Measurements from ENCODE around the gene KDF1.

KDF1 gene

GRCh38 chr1:26909951-26910342 is 50.3 kb downstream of the KDF1 start:
- H2AFZ ChIP-seq (ENCODE audit: low read depth, low read length) = no peak overlapping the region
- no peaks in the 10 kb centered on the region for H3K9me3 ChIP-seq (ENCODE audit: insufficient read depth, low read length)
- no peaks in the 10 kb centered on the region for H3K4me1 ChIP-seq (ENCODE audit: low read length)
- H3K27me3 ChIP-seq (ENCODE audit: low read depth, low read length) = no peaks in the 10 kb centered on the region
- TF ChIP-seq EZH2phosphoT487 (IDR thresholded peaks at IDR 0.05; ENCODE audit: low read depth) (no peak), CTCF (IDR thresholded peaks at IDR 0.05; ENCODE audit: low read depth, low read length) (no peak)
- no peaks in the 10 kb centered on the region for H3K36me3 ChIP-seq (replicated peaks; ENCODE audit: low read depth, low read length)
- no peaks in the 10 kb centered on the region for H4K20me1 ChIP-seq (ENCODE audit: insufficient read depth, low read length)
- H3K4me3 ChIP-seq (ENCODE audit: low read length) = no peak overlapping the region
- H3K79me2 ChIP-seq (ENCODE audit: low read length) = no peaks in the 10 kb centered on the region
- H3K4me2 ChIP-seq (ENCODE audit: low read length) = no peak overlapping the region
- H3K9ac ChIP-seq (ENCODE audit: low read length) = no peak overlapping the region
- no peak overlapping the region for H3K27ac ChIP-seq (ENCODE audit: low read length)

- TF ChIP-seq EZH2phosphoT487 (IDR thresholded peaks at IDR 0.05; ENCODE audit: low read depth) (no peak), CTCF (IDR thresholded peaks at IDR 0.05; ENCODE audit: low read depth, low read length) (no peak)
- H3K27me3 ChIP-seq (ENCODE audit: low read depth, low read length) = no peaks in the 10 kb centered on the region
- H3K27ac ChIP-seq (ENCODE audit: low read length) = no peak overlapping the region
- no peak overlapping the region for H3K4me3 ChIP-seq (ENCODE audit: low read length)
- H3K9ac ChIP-seq (ENCODE audit: low read length) = no peak overlapping the region
- H3K36me3 ChIP-seq (replicated peaks; ENCODE audit: low read depth, low read length) = no peaks in the 10 kb centered on the region
- no peaks in the 10 kb centered on the region for H3K79me2 ChIP-seq (ENCODE audit: low read length)
- no peak overlapping the region for H2AFZ ChIP-seq (ENCODE audit: low read depth, low read length)
- H3K4me2 ChIP-seq (ENCODE audit: low read length) = no peak overlapping the region
- H3K4me1 ChIP-seq (ENCODE audit: low read length) = no peaks in the 10 kb centered on the region
- H4K20me1 ChIP-seq (ENCODE audit: insufficient read depth, low read length) = no peaks in the 10 kb centered on the region
- no peaks in the 10 kb centered on the region for H3K9me3 ChIP-seq (ENCODE audit: insufficient read depth, low read length)
These were observed 53.0 kb downstream of the KDF1 start for GRCh38 chr1:26907071-26907917.

GRCh38 chr1:26900815-26901511 is 59.3 kb downstream of the KDF1 start:
- H2AFZ ChIP-seq (ENCODE audit: low read depth, low read length) = peak overlapping the region; percentile 98
- H3K4me2 ChIP-seq (ENCODE audit: low read length) = peak overlapping the region; percentile 79
- peak overlapping the region; percentile 82 for H3K9ac ChIP-seq (ENCODE audit: low read length)
- peak overlapping the region; percentile 44; the same call in 1 of the 2 replicates for H3K27ac ChIP-seq (ENCODE audit: low read length)
- no peaks in the 10 kb centered on the region for H3K27me3 ChIP-seq (ENCODE audit: low read depth, low read length)
- no peaks in the 10 kb centered on the region for H4K20me1 ChIP-seq (ENCODE audit: insufficient read depth, low read length)
- H3K4me1 ChIP-seq (ENCODE audit: low read length) = peaks cover 12% of the 10 kb centered on the region
- peak overlapping the region; percentile 98 for H3K4me3 ChIP-seq (ENCODE audit: low read length)
- no peak for TF ChIP-seq EZH2phosphoT487 (IDR thresholded peaks at IDR 0.05; ENCODE audit: low read depth)
- TF ChIP-seq CTCF (IDR thresholded peaks at IDR 0.05; ENCODE audit: low read depth, low read length) = no peak
- no peaks in the 10 kb centered on the region for H3K9me3 ChIP-seq (ENCODE audit: insufficient read depth, low read length)
- peaks cover 16% of the 10 kb centered on the region for H3K79me2 ChIP-seq (ENCODE audit: low read length)
- no peaks in the 10 kb centered on the region for H3K36me3 ChIP-seq (replicated peaks; ENCODE audit: low read depth, low read length)
